ENCODE measurements around the gene GPR75.

The GPR75 gene

DNA sequence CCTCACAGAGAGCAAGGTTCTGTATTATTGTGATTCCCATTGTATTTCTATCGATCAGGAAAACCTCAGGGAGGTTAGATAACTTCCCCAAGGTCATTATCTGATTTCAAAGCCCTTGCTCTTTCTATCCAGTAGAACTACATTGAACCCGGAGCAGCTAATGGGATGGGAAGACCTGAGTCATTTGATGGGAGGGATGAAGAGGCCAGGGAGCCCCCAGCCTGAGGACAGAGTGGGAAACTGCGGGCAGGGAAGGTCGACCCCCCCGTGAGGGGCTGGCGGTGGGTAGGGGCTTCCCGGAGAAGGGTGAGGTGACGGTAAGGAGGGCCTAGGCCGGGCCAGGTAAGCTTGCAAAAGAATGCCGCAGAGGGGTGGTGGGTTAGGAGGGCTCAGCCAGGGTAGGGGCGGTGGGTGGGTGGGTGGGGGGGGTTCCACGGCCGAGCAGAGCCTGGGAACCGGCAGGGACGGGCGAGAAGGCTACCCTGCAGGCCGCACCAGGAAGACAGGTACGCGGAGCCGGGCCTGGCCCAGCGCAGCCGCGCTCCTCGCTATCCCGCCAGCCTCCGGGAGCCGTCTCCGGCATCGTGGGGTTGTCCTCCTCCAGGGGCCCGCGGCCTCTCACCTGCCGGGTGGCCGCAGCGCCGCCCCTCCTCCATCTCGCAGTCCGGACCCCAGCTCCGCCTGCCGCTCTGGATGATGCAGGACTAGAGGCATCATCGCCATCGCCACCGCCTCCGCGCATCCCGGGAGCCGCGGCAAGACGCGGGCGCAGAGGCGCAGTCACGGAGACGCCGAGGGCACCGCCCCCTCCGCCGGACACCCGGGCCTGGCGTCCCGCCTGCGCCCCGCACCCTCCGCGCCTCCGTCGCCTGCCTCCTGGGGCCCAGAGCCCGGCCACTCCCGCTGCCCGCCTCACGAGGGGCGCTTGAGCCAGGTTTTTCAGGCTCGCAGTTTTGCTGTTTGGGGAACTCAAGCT is at the start of gene GPR75:
Gene GPR75 (minus strand): TSS at position 762 of the 976 bp plus-strand sequence. CDS start 5,211 bp downstream, outside the sequence.
- DNase-seq, result peak; percentile 14

GRCh38 chr2:53907582-53907981 is 47.8 kb upstream of the GPR75 start:
- DNase-seq, result no peak

DNA sequence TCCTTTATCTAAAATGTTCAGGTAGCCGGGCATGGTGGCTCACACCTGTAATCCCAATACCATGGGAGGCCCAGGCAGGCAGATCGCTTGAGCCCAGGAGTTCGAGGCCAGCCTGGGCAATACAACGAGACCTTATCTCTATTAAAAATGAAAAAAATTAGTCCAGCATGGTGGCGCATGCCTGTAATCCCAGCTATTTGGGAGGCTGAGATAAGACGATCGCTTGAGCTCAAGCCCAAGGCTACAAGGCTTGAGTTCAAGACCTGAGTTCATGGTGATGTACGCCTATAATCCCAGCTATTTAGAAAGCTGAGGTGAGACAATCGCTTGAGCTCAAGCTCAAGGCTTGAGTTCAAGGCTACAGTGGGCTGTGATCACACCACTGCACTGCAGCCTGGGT is 45.6 kb upstream of the GPR75 start:
- DNase-seq, result no peak

DNA sequence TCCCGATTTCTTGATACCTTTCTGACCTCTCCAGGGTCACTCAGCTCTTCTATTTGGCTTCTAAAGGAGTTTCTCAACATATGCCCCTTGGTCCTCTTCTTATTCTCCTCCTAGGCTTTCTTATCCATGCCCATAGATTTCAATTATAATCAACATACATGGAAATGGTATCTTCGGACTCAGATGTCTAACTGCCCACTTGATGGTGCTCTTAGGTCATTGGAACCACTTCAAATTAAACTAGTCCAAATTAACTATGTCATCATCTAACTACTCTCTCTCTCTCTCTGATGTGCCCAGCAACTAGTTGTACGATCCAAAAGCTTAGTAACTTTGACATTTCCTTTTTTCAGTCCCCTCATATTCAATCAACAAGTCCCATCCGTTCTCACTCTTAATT is 43.2 kb upstream of the GPR75 start:
- DNase-seq, result no peak

- no peak for DNase-seq
Observed at GRCh38 chr2:53901192-53901591, 41.4 kb upstream of the GPR75 start.

DNA sequence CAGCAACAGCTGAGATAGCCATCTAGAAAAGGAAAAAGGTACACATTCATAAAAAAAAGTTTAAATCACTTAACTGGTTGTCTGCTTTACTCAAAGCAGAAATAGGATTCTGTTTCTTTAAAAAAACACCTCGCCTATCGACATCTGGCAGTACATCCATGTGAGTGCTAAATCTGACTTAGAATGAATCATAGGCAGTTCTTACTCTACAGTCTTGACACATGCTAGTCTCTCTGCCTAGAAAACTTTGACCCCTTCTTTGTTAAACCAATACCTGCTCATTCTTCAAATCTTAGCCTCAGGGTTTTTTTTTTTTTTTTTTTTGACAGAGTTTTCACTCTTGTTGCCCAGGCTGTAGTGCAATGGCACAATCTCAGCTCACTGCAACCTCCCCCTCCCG is 37.1 kb upstream of the GPR75 start:
- peak; percentile 65 for DNase-seq

- DNase-seq, result no peak
Observed at GRCh38 chr2:53886406-53887280, 26.9 kb upstream of the GPR75 start.

DNA sequence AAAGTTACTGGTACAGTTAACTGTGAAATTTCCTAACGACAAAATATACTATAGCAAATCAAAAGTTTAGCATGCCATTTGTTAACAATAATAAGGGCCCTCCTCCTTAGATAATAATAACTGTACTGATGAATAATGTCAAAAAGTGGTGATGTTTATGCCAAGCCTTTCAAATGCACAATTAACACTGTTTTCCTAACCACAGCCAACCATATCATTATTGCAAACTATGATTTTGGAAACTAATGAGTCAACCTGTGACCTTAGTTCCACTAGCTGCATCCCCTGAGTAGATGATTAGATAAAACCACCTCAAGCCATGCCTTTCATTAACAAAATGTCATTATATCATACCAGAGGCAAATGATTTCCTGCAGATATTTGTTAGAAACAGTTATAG is 25.1 kb upstream of the GPR75 start:
- no peak for DNase-seq

DNA sequence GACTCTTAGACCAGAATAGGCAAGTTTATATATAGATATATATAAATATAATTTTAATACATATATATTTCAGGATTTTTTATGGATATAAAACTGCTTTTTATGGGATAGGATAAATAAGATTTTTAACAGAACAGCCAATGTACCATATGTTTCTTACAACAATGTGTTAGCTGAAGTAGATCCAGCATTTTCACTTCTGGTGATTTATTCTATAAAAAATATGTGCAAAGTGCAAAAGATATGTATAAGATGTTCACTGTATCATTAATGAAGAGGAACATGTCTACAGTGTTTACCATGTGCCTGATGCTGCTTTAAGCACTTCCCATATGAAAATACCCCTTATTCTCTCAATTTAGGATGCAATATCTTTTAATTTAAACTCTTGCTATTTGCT is 22.2 kb upstream of the GPR75 start:
- DNase-seq, result no peak

DNA sequence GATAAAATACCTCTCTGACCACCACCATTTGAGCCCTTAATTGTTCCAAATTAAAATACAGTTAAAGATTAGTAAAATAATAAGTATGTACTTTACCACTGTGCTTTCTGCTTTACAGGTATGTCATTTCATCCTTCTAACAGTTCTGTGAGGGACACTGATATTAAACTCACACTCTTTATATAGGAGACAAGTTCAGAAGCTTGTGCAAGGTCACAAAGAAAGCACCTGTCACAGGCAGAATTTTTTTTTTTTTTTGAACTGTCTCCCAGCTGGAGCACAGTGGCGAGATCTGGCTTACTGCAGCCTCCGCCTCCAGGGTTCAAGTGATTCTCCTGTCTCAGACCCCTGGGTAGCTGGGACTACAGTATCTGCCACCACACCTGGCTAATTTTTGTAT is 21.6 kb upstream of the GPR75 start:
- no peak for DNase-seq

DNA sequence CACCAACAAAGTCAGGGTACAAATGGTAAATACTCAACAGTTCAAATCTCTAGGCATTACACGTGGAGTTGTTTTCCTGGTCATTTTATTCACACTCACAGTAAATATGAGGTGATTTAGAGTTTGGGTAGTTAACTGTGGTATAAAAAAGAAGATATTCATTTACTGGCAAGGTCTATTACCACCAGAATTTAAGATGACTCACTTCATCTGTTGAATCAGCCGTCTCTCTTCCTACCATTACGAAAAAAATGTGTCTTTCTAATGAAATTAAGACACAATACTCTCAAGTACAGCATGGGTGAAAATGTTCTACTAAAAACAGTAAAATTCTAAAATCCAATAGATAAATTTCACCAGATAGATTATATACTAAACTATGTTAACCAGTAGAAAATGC is 21.0 kb upstream of the GPR75 start:
- DNase-seq, result peak; percentile 64

DNA sequence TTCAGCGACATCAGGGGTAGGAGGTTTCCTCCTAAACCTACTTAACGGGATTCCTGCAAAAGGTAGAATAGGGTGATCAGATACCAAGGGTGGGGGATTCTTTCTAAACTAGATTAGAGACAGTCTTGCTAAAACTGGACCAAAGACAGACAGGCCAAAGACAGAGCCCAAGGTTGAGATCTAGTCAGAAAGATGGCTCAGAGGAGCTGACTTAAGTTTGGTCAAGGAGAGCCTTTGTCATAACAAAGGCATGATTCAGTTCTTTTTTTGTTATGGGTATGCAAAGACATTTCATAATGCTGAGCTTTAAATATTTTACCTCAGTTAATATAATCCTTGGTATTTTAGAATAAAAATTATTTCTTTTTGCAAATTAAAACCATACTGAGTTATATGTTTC is 17.8 kb upstream of the GPR75 start:
- DNase-seq, result peak; percentile 13

DNA sequence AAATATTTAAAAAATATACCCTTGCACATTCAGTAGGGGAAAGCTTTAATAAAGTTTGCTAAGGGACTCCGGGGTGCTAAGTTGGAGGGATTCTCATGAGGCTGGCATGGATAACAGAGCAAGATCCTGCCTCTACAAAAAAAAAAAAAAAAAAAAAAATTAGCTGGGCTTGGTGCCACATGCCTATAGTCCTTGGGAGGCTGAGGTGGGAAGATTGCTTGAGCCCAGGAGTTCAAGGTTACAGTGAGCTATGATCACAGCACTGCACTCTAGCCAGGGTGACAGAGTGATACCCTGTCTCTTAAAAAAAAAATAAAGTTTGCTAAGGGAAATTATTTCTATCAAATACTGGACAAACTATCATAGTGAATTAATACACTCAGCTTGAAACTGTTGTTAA is 17.3 kb upstream of the GPR75 start:
- no peak for DNase-seq

DNA sequence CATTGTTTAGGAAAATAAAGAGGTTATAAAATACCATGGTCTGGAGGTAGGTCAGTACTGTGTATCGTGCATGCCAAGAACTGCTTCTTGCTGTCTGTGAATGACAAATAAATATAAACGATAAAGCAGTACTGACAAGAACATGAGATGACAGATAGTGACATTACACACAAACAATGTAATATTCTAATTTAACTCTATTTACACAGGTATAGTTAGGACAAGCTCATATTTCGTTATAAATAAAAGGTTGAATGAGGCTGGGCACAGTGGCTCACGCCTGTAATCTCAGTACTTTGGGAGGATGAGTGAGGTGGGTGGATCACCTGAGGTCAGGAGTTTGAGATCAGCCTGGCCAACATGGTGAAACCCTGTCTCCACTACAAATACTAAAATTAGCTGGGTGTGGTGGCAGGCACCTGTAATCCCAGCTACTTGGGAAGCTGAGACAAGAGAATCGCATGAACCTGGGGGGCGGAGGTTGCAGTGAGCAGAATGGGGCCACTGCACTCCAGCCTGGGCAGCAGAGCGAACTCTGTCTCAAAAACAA is 14.7 kb upstream of the GPR75 start:
- DNase-seq, result no peak

DNA sequence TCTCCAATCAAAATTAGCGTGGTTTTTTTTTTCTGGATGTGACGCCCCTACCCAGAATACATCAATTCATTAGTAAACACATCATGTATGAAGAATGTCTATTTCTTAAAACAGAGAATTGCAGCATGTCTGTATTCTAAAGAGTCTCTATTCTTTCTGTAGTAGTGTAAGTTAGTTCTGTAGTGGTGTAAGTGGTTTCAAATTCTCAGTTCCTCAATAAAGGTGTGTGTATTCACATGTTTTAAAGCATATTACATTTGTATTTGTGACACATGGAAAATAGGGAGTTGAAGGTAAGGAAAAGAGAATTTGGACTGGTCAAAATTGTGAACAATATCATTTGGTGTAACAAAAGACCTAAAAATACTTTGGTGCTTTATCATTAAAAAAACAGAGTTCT is 8.0 kb upstream of the GPR75 start:
- no peak for DNase-seq

DNA sequence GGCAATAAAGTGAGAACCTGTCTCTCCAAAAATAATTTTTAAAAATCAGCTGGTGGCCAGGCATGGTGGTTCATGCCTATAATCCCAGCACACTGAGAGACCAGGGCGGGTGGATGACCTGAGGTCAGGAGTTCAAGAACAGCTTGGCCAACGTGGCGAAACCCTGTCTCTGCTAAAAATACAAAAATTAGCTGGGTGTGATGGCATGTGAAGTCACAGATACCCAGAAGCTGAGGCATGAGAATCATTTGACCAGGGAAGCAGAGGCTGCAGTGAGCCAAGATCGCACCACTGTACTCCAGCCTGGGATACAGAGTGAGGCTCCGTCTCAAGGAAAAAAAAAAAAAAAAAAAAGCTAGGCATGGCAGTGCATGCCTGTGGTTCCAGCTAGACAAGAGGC is 7.4 kb upstream of the GPR75 start:
- no peak for DNase-seq

DNA sequence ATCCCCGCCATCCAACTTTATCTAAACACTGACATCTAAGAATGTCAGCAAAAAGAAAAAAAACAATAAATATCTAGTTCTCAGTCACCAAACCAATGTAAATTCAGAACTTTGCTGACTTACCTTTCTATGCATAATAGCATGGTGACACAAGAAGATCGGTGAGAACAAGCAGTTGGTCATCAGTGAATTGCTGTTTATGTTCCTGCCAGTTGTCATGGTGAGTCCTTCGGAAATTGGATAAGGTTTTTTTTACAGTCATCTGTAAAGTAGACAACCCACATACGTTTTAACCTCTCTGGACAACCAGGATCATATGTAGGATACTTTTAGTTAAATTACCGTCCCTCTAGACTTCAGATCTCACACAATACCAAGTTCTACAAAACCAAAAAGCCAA is 6.2 kb upstream of the GPR75 start:
- no peak for DNase-seq

- no peak for DNase-seq
Observed at GRCh38 chr2:53865264-53865663, 5.5 kb upstream of the GPR75 start.

GRCh38 chr2:53863538-53864227 is 3.9 kb upstream of the GPR75 start:
- DNase-seq, result no peak

DNA sequence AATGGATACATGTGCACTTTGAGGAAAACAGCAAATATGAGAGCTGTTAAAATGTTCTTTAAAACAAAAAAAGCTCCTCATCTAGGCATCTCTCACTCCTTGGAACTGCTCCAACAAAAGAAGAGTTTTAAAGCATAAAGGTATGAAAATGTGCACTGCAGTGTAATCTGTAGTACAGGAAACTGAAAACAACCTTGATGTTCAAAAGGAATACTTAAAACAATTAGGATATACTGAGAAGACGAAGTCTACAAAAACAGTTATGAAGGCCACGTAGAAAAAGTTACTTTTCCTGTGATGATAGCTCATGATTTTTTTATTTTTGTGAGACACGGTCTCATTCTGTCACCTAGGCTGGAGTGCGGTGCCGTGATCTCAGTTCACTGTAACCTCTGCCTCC is 2.1 kb upstream of the GPR75 start:
- no peak for DNase-seq

- DNase-seq, result no peak
Observed at GRCh38 chr2:53856272-53856671, 3.5 kb downstream of the GPR75 start.

GRCh38 chr2:53854678-53855077 is 5.1 kb downstream of the GPR75 start:
- no peak for DNase-seq

DNA sequence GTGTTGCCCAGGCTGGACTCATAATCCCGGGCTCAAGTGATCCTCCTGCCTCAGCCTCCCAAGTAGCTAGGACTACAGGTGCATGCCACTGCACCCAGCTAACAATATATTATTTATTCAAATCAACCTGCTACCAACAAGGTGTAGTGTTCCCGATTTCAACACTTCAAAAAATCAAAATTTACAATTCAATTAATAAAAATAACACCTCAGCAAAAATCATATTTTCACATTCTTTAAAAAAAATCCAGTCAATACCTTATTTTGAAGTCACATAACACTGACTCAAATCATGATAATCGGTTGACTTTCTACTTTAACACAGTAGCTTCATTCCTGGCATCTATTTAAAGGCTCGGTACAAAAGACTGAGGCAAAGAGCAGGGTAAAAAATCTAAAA is 7.2 kb downstream of the GPR75 start:
- DNase-seq, result no peak
